HG02763 (cell line): ENCODE data around the gene SPDYE5.

Experiments
- ATAC-seq: cut with Tn5 transposase; IDR thresholded peaks from one replicate; pipeline ENCODE4 v1.9.1; 2021; ENCODE audit warnings: mild to moderate bottlenecking, moderate library complexity; ENCODE audit not compliant: unreplicated experiment

Gene SPDYE5

DNA sequence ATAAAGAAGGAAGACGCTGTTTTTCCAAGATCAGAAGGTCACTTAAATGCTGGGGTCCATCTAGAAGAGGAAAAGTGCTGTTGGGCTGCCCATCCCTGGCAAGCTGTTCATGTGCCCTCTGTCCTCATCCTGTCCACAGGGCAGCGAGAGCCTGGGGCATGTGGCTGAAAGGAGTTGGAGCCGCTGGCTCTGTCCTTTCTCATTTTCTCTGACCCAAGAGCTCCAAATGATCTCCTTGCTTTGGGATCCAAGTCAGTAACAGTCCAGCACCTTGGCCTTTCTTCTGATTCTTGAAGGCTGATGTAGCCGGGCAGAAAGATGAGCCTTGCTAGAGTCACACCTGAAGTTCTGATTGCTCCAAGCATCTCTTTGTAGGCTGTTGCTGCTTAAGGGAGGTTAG is 44.4 kb downstream of the SPDYE5 start:
- no peak for ATAC-seq

DNA sequence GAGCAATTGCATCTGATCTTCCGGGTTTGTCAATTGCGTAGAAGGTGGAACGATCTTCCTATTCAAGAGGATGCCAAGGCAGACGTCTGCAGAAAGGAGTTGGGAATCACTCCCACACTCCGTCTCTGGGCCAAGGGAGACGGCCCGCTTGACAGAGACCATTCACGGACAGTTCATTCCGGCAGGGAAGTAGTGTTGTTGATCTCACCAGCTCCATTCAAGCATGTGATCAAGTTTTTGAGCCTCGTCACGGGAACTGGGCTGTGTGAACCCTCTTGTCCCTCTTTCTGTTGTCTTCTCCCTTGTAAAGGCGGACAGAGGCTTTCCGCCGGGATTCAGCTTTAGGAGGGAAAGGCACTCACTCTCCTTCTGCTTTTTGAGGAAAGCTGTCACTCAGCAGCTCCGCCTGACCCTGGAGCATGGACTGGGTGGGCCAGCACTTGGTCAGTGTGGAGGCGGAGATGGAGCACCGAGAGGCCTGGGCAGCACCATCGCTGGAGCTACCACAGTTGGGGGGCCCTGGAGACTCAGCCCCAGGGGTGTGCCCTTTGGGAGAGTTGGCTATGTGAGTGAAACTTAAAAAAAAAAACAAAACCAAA is 44.9 kb downstream of the SPDYE5 start:
- ATAC-seq = no peak

DNA sequence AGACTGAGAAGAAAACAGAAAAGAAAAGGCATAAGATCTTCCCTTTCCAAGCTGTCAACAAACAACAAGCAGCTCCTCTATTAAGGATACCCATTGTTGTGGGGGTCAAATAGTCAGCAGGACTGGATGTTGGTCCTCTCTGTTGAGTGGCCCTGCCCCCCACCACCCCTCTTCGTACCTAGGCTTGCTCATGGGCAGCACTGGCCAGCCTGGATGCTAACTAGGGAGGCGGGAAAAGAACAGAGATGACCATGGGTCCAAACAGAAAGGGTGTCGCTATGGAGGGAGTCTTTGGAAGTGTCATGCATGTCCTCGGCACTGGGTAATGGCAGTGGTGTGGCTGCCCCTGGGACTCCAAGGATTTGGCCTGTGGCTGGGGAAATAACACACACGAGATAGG is 45.6 kb downstream of the SPDYE5 start:
- no peak for ATAC-seq

DNA sequence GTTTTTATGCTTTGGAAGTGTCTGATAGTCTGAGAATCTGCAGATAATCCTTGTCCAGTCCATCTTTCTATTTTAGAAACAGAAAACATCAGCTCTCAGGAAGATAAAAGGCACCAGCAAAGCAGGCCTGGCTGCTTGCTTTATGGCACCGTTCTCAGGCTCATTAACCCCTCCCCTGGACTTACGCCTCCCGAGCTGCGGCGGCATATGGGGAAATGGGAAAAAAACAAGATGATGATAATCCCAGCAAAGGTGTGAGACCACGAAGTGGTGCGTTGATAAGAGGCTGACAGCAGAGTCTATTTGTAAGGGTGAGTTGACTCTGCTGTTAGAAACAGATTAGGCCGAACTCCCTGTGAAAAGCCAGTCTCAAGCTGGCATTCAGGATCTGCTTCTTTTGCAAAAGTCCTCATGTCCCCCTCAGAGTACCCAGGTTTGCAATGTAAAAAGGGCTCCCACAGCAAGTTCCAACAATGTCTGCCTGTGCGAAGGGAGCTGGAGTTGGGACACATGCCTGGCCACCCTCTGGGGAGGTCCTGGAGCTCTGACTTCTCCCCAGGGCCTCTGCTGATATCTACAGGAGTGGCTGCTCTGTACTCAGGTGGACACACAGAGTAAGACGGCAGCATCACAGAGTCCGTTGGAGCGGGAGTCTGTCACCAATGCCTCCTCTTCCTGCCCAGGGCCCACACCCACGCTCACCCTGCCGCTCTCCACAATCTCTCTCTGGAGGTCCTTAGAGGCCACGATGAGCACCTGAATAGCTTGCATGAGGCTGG is 54.3 kb downstream of the SPDYE5 start:
- no peak for ATAC-seq
